Inferior parietal cortex (tissue), 1 donor: ENCODE data around the gene HSPG2.
A peak's percentile ranks its signal among the peaks of the same experiment; 100 is the strongest.
"Not testable (repeated sequence)": the region's sequence is repeated elsewhere in the genome, so short reads cannot be mapped to it uniquely, and the experiment has no call there.

ENCODE experiments used
- DNase-seq: peaks from one replicate; pipeline ENCODE4 v3.0.0-alpha.2; 2016; ENCODE audit errors: extremely low spot score

Gene HSPG2

DNA sequence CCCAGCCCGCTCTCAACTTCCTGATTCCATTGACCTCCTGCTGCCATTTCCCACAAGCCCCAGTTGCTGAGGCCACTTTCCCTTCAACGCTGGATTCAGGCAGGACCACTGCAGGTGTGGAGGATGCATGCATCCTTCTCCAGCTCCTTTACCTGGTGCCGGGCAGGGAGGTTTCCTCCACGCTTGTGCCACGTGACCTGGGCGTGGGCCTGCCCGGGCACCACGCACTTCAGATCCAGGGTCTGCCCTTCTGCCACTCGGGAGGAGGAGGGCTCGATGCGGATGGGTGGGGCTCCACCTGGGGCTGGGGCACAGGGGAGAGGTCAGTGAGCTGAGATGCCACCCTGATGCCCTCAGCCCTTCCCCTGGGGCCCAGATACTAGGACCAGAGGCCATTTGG lies 93.1 kb downstream of the HSPG2 start:
- DNase-seq = no peak

DNA sequence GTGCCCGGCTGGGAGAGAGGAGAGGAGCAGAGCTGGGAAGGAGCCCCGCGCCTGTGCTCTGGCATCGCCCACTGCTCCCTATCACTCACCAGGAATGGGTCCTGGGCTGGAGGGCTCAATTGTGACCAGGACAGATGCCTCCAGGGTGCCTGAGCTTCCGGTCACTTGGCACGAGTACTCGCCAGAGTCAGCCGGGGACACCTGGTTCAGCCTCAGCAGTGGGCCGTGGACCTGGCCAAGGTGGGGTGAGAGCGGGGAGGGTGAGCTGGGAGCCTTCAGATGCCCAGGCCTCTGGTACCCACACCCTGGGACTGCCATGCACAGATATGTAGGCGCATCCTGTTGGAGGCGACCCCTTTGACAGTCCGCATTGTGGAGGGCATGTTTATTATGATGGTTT lies 93.9 kb downstream of the HSPG2 start:
- no peak for DNase-seq

DNA sequence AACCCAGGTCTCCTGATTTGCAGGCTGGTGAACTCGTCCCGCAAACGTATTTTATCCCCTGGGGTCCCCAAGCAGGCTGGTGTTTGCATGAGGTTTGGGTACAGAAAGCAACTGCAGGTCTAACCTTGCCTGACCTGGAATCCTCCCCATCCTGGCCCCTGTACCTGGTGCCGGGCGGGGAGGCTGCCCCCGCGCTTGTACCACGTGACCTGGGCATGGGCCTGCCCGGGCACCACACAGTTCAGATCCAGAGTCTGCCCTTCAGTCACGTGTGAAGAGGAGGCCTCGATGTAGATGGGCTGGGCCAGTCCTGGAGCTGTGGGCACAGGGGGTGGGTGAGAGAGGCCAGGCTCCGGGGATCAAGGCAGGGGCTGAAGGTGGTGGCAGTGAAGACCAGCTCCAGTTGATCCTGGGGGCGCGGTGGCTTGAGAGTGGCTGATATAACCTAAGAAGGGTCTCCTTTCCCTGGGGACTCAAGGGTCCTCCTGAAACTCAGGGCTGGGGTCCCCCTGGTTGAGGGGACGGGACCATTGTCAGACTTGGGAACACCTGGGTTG lies 94.4 kb downstream of the HSPG2 start:
- DNase-seq = no peak

DNA sequence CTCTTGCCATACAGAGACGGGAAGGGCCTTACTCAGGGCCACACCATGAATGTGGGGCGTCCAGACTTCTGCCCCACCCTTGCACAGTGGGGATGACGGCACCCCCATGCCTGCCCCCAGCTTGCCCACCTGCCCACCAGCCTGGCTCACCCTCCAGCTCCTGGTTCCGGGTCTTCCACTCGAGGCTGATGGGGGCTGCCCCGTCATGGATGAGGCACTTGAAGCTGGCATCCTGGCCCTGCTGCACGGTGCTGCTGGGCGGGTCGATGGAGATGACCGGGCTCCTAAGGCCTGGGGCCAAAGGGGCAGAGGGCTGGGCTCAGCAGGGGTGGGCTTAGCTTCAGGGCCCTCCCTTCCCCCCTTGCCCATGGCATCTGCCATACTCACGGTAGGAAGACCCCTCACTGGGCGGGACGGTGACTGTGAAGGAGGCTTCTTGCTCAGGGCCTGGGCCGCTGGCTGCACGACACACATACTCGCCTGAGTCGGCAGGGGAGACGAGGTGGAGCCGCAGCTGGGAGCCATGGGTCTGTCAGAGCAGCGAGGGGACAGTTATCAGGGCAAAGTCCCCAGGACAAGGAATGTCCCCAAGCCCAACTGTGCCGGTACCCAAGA lies 95.2 kb downstream of the HSPG2 start:
- DNase-seq = no peak

DNA sequence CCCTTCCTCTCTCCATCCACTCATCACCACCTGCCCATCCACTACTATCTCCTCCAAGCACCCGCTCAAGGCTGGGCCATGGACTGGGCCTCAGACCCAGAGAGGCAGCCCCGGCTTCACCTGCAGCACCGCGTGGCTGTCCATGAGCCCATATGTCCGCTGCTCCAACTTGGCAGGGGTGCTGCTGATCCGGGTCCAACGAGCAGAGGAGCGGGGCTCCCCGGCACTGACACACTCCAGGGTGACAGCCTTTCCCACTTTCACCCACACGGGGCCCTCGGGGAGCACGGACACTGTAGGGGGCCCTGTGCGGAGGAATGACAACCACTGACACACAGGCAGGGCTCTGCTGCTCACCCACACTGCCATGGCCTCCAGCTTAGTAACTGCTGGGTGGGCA lies 96.1 kb downstream of the HSPG2 start:
- DNase-seq = no peak

DNA sequence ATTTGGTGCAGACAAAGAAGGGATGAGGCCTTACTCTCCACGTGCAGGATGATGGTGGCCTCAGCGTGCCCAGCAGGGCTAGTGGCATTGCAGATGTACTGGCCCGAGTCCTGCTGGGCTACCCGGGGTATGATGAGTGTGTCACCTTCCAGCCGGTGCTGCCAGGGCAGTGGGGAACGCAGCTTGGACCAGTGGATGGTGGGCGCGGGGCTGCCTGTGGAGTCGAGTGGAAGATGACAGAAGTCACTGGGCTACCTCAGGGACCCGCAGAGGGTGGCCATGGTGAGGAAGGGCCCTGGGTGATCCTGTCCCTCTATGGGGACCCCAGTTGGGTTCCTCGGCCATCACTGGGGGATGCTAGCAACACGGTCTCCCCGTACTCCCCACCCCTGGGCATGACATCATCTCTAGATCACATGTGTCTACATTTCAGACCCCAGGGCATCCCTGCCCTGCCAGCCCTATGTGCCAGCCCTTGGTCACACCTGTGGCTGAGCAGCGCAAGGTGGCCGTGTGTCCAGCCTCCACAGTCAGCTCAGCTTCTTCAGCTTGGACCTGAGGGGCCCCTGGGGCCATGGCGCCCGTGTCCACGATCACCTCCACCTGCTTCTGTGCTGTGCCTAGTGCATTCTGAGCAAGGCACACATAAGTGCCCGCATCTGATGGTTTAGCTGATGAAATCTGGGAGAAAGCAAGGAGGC lies 97.6 kb downstream of the HSPG2 start:
- no peak for DNase-seq

DNA sequence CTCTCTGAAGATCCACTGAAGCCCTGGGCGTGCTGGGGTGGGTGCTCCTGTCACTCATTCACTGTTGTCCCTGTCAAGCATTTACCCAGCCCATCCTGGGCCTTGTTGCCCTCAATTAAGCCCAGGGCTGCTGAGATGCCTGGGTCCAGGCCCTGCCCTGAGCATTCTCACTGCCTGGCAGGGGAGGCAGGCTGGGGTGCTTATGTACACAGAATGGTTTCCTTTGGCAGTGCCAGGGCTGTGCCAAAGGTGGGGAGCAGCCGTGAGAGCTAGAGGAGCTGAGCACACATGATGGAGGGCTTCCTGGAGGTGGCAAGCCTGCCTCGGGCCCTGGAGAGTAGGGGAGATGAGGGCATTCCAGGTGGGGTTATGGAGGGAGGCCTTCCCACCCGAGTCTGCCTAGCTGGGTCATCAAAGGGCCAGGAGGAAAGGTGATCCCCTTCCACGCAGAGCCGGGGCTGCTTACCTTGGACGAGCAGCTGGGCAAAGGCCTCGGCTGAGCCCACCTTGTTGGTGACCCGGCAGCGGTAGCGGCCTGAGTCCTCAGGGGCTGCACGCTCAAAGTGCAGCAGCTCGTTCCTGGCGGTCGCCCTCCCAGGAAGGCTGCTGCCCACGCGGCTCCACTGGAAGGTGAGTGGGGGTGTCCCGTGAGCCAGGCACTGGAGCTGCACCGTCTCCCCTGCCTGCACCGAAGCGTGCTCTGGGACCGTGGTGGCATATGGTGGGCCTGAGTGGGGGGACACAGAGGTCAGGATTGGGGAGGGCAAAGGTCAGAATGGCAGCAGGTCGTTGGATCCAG lies 98.6 kb downstream of the HSPG2 start:
- no peak for DNase-seq

DNA sequence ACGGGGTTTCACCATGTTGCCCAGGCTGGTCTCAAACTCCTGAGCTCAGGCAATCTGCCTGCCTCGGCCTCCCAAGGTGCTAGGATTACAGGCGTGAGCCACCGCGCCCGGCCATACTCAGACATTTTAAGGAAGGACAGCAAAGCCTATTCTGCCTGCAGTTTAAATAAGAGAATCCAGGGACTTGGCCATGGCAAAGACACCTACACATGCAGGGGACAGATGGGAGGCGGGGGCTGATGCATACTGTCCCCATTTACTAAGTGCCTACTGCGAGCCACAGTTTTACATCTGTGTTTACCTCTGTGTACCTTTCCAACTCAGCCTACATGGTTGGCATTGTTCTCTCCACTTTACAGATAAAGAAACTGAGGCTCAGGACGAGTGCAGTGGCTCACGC lies 99.6 kb downstream of the HSPG2 start:
- DNase-seq = peak; percentile 6

DNA sequence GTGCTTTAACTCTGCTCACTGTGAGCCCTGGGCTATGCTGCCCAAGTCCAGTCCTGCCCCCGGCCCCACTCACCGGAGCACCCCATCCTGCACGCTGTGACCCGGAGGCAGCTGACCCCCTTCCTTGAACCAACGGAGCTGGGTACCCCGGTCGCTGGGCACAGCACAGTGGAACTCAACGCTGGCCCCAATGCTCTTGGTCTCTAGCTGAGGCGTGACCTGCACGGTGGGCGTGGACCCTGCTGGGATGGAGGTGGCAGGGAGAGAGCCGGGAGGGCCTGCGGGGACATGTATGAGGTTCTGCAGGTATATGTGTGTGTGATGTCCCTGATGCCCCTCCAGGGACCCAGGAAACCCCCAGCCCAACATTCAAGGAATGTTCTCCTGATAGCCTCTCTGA lies 100.4 kb downstream of the HSPG2 start:
- DNase-seq = no peak

DNA sequence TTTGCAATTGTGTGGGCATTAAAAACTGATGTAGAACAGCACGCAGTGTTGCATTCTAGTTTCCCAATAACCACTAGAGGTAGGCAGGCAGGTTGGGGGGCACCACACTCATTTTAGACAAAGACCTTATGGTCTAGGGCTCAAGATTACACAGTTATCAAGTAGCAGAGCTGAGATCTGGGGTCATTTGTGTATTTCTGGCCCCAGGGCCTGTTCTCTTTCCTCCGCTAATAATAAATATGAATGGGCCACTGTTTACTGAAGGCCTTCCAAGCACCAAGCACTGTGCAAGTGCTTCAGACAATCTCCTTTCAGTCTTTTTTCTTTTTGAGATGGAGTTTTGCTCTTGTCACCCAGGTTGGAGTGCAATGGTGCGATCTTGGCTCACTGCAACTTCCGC lies 101.1 kb downstream of the HSPG2 start:
- DNase-seq = no peak

DNA sequence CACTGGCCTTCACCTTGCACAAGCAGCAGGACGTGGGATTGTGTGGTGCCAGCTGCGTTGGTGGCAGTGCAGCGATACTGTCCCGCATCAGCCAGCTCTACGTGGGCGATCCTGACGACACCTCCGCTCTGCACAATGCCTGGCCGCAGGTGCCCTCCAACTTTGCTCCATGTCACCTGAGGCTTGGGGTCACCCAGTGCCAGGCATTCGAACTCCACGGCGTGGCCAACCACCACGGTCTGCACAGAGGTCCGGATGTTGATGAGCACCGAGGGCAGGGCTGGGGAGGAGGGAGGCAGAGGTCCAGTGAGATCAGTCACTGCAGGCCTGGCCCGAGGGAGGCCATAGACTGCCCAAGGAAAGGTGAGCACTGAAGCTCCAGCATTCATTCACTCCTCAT lies 102.4 kb downstream of the HSPG2 start:
- DNase-seq = no peak

DNA sequence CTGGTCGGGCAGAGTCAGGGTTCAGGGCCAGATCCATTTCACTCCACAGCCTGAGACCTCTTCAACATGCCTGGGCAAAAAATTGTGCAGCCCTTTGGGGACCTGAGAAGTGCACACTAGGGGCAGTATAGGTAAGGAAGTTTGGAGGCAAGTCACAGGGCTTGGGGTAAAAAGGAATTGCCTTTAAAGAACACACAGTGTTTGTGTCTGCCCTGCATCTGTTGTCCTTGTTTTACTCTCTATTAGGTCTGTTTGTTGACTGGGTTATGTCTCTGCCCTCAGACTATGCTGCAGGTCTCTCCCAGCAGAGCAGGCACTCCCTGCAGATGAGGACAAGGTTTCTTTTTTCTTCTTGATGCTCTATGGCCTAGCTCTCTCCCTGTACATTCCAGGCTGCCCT lies 103.0 kb downstream of the HSPG2 start:
- DNase-seq = no peak

DNA sequence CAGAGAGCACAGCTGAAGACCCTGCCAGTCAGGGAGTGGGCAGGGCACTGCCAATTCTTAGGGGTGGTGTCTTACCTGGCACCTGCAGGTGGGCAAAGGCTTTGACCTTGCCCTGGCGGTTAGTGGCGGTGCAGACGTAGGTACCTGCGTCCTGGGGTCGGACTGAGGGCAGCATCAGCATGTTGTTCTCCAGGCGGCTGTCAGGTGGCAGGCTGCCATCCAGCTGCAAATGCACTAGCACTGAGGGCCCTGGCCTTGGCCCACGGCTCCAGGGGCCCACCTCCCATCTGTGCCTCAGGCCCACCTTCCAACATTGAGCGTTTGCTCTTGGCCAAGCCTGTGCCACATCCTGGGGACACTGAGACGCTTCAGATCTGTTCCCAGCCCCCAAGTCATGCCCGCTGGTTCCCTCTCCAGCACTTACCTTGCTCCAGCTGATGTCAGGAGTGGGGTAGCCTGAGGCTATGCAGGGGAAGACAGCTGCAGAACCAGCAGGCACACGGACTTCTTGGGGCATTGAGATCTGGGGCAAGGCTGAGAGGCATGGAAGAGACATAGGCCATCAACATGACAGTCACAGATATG lies 103.6 kb downstream of the HSPG2 start:
- no peak for DNase-seq

DNA sequence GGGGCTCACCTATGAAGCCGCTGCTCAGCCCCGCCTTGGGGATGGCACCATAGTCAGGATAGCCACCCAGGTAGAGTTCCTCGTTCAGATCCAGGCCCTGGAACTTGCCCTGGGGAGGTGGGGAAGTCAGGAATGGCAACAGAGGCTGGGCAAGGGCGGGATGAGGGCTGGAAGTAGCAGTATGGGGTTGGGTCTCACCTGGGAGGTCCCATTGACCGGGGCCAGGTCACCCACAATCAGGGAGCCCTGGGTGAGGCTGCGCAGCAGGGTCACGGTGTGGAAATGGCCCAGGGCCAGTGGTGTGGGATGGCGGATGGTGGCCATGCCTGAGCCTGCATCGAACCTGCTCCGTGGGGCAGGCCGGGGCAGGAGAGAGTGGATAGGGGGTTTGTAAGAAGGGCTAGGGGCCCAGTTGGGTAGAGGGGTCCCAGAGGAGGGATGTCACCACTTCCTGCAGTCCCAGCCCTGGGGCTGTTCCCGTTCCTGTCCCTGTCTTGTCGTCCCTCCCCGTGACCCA lies 105.6 kb downstream of the HSPG2 start:
- DNase-seq = no peak

DNA sequence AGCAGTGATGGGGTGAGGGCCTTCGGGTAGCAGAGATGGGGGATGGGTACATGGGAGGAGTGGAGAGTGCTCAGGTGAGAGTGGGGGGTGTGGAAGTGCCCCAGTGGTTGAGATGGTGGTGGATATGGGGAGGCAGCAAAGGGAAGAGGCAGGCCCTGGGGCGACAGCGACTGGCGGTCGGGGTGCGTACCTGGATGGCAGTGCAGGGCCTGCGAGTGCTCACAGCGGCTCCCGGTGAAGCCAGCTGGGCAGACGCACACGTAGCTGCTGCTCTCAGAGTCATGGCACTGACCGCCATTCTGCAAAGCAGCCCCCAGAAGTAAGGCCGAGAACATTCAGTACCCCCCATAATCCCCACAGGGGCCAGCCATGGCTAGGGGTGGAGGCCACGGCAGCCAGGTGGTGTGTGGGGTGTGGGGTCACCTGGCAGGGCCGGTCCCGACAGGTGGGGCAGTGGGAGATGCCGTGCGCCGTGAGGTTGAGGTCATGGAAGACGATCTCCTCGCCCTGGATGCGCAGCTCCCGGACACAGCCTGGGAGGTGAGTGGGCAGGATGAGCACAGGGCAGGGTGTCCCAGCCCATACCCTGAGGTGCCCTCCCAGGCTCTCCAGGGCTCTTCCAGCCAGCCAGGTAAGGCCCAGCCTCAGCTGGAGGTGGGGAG lies 106.2 kb downstream of the HSPG2 start:
- no peak for DNase-seq

DNA sequence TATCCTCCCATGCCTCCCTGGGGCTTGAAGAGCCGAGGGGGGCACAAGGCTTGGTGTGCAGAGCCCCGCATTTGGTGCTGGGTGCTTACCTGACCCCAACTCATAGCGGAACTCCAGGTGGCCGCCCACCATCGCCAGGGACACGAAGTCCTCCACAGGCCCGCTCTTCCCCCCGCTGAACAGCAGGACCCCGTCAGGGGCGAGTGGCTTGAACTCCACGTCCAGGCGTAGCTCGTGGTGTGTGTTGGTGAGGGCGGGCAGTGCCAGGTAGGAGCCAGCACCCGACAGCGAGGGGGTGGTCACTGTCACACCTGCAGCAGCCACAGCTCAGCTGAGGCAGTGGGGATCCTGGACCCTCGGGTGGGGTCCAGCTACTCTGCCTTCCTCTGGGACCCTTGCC lies 107.8 kb downstream of the HSPG2 start:
- no peak for DNase-seq

DNA sequence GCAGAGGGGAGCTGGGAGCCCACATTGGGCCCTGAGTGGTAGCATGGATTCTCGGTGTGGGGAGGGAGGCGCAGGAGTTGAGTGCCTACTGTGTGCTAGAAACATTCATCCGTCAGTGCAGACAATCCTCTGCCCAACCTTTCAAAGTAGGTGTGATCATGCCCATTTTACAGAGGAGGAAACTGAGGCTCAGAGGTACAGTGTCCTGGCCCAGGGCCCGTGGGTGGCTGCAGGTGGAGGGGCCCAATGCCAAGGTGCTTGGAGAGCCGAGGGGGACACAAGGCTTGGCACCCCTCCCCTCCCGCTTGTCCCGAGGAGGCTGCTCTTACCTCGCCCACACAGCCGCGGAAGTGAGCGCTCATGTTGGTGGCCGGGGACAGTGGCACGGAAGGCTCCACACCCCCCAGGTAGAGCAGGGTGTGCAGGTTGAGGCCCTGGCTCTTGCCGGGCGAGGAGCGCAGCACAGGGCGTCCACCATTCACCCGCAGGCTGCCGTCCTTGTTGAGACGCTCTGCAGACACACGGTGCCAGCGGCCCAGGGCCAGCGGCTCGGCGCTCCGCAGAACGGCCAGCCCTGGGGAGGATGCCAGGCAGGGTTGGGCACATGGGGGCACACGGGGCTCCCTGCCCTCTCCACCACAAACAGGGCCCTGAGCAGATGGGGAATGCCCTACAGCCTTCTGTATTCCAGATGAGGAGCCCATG lies 108.5 kb downstream of the HSPG2 start:
- no peak for DNase-seq

DNA sequence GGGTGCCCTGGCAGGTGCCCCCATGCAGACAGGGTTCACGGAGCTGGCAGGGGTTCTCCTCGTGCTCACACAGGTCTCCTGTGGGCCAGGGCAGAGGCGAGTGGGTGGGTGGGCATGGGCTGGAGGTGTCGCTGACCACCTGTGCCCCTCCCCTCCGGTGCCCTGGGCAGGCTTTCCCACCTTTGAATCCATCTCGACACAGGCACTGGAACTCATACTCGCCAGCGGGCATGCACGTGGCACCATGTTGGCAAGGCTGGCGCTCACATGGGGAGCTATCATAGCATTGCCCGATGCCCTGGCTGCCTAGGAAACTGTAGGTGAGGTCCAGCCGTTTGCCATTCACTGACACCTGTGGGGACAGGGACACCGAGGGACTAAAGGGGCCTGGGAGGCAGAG lies 109.0 kb downstream of the HSPG2 start:
- DNase-seq = no peak

DNA sequence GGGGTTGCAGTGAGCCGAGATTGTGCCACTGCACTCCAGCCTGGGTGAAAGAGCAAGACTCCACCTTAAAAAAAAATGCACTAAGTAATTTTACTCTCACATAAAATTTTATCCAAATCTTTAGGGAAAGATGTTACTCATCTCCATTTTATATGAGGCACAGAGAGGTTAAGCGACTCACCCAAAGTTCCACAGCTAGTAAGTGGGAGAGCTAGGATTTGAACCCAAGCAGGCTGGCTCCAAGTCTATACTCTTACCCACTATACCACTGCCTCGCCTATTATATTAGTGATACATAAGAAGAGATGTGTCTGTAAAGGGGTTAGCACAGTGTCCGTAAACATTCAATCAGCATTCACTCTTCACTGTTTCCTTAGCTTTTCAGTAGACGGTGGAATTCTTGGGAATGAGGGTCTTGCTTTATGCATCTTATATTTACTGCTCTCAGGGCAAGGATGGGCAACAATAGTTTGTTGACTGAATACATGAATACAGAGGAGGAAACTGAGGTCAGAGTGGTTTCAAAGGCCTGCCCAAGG lies 109.9 kb downstream of the HSPG2 start:
- DNase-seq = no peak

DNA sequence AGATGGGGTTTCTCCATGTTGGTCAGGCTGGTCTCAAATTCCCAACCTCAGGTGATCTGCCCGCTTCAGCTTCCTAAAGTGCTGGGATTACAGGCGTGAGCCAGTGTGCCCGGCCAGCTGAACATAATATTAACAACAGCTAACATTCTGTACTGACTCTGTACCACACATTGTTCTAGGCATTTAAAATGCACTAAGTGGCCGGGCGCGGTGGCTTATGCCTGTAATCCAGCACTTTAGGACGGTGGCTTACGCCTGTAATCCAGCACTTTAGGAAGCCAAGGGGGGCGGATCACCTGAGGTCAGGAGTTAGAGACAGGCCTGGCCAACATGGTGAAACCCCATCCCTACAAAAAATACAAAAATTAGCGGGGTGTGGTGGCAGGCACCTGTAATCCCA lies 110.4 kb downstream of the HSPG2 start:
- not testable (repeated sequence) for DNase-seq

DNA sequence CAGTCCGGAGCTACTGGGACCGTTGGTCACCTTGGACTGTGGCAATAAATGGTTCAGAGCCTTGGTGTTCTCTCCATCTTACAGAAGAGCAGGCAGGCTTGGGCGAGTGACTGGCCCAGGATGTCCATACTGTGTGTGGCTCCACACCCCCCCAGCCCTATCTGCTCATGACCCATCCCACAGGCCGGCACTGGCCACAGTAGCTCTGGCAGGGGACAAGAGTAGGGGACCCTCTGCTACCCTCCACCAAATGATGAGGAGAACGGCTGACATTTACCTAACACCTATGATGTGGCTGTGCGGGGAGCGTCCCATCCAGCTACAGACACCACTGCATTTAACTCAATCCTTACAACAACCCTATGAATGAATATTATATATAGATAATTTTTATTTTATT lies 111.7 kb downstream of the HSPG2 start:
- no peak for DNase-seq
